H1 (cell line): ENCODE data around the gene SNRPB2. TPM values are rescaled to one million over a fixed set of nuclear protein-coding genes. Genes with fewer than 3 reads are reported as not detected.
A peak's percentile ranks its signal among the peaks of the same experiment; 100 is the strongest.

Experiments used
- CTCF ChIA-PET: fragments of 300-600 bp; sonication (Branson Sonifier 250); formaldehyde crosslinking; loops from one replicate; lab custom pipeline; 2021; ENCODE audit not compliant: partially characterized antibody; lab: Charles Lee
- POLR2A ChIA-PET: fragments of 300-600 bp; sonication (Branson Sonifier 250); formaldehyde crosslinking; loops from one replicate; lab custom pipeline; 2021; ENCODE audit warnings: inconsistent platforms; ENCODE audit not compliant: partially characterized antibody; lab: Charles Lee
- DNase-seq, 2 experiments: peaks; one replicate each; pipeline versions ENCODE4 v3.0.0 to v3.0.0-alpha.2; 2010 to 2022; ENCODE audit warnings: low spot score in 2 of 2, low read depth in 1 of 2, mixed read lengths in 1 of 2
- FAIRE-seq: peaks from 2 replicates; lab custom pipeline; 2011; peaks lifted over from hg19 to GRCh38; lab: Jason Lieb, UNC
- H2AFZ ChIP-seq: 2 replicates; pipeline ENCODE4 v1.8.1; 2012; ENCODE audit warnings: low read length, inconsistent platforms
- H2AK5ac ChIP-seq: 2 replicates; pipeline ENCODE4 v1.6.1; 2013; ENCODE audit warnings: low read depth, low read length
- H2BK120ac ChIP-seq: replicated peaks from 2 replicates; pipeline ENCODE3; 2013; ENCODE audit warnings: low read depth, low read length, inconsistent platforms
- H2BK12ac ChIP-seq: 2 replicates; pipeline ENCODE4 v1.6.1; 2013; ENCODE audit warnings: low read depth, low read length
- H2BK15ac ChIP-seq: 2 replicates; pipeline ENCODE4 v1.6.1; 2013; ENCODE audit warnings: low read length
- H2BK20ac ChIP-seq: 2 replicates; pipeline ENCODE4 v1.6.1; 2013; ENCODE audit warnings: low read length
- H2BK5ac ChIP-seq: 2 replicates; pipeline ENCODE4 v1.6.1; 2013; ENCODE audit warnings: low read depth, low read length
- H3K14ac ChIP-seq: 2 replicates; pipeline ENCODE4 v1.6.1; 2013; ENCODE audit warnings: inconsistent platforms; ENCODE audit not compliant: insufficient read length
- H3K18ac ChIP-seq: 2 replicates; pipeline ENCODE4 v1.6.1; 2013; ENCODE audit warnings: low read length; ENCODE audit errors: extremely low read depth
- H3K23ac ChIP-seq: 2 replicates; pipeline ENCODE4 v1.6.1; 2013; ENCODE audit warnings: inconsistent platforms; ENCODE audit not compliant: insufficient read length
- H3K23me2 ChIP-seq: 2 replicates; pipeline ENCODE4 v1.6.1; 2013; ENCODE audit warnings: low read depth, low read length
- H3K27ac ChIP-seq: 2 replicates; pipeline ENCODE4 v1.6.1; 2011; ENCODE audit warnings: low read depth, low read length, inconsistent platforms
- H3K27me3 ChIP-seq, 4 experiments: replicated peaks in 1 of 4; 1 replicate in 1 of 4; 2 replicates in 3 of 4; pipeline versions ENCODE4 v1.6.1 to v1.8.1; 2011 to 2013; ENCODE audit warnings: low read length in 3 of 4, mild to moderate bottlenecking in 3 of 4, inconsistent platforms in 2 of 4, mixed read lengths in 2 of 4, moderate library complexity in 1 of 4; ENCODE audit not compliant: control insufficient read depth in 3 of 4, insufficient read depth in 3 of 4; ENCODE audit errors: extremely low read depth in 1 of 4
- H3K36me3 ChIP-seq, 4 experiments: 2 replicates each; pipeline versions ENCODE4 v1.6.1 to v1.8.1; 2011 to 2013; ENCODE audit warnings: mild to moderate bottlenecking in 4 of 4, low read length in 3 of 4, moderate library complexity in 2 of 4, control low read depth in 1 of 4, inconsistent platforms in 1 of 4; ENCODE audit not compliant: insufficient read depth in 4 of 4, control insufficient read depth in 2 of 4
- H3K4ac ChIP-seq: replicated peaks from 2 replicates; pipeline ENCODE3; 2013; ENCODE audit warnings: low read length, low read depth, mixed read lengths, inconsistent platforms; ENCODE audit not compliant: insufficient read length
- H3K4me1 ChIP-seq, 4 experiments: replicated peaks in 1 of 4; 1 replicate in 1 of 4; 2 replicates in 3 of 4; pipeline versions ENCODE4 v1.6.1 to v1.8.1; 2011 to 2013; ENCODE audit warnings: low read length in 3 of 4, inconsistent platforms in 2 of 4, mixed read lengths in 1 of 4; ENCODE audit not compliant: insufficient read depth in 4 of 4, control insufficient read depth in 3 of 4
- H3K4me2 ChIP-seq, 2 experiments: 2 replicates each; pipeline versions ENCODE4 v1.6.1 to v1.8.1; 2011 to 2013; ENCODE audit warnings: low read depth in 2 of 2, low read length in 2 of 2, control low read depth in 1 of 2, inconsistent platforms in 1 of 2, mild to moderate bottlenecking in 1 of 2; ENCODE audit not compliant: insufficient read depth in 1 of 2
- H3K4me3 ChIP-seq, 4 experiments: fragments of 200-600, 300-600 bp in 1 of 4; sonication (generic), shearing (Covaris generic), sonication (Bioruptor Twin) in 1 of 4; 2 replicates each; pipeline versions ENCODE4 v1.5.1 to v1.8.1; 2011 to 2016; ENCODE audit warnings: low read length in 4 of 4, low read depth in 3 of 4, control low read depth in 2 of 4, inconsistent platforms in 2 of 4, mild to moderate bottlenecking in 2 of 4, mixed read lengths in 1 of 4, moderate library complexity in 1 of 4; ENCODE audit not compliant: insufficient read depth in 2 of 4; ENCODE audit errors: extremely low read depth in 1 of 4
- H3K56ac ChIP-seq: replicated peaks from 2 replicates; pipeline ENCODE3; 2013; ENCODE audit warnings: low read depth, mild to moderate bottlenecking, mixed read lengths, low read length, inconsistent platforms; ENCODE audit not compliant: insufficient read length
- H3K79me1 ChIP-seq: 2 replicates; pipeline ENCODE4 v1.6.1; 2013; ENCODE audit warnings: low read depth, low read length, control low read depth
- H3K79me2 ChIP-seq, 2 experiments: 2 replicates each; pipeline versions ENCODE4 v1.6.1 to v1.8.1; 2012 to 2013; ENCODE audit warnings: low read length in 2 of 2, mild to moderate bottlenecking in 2 of 2, inconsistent platforms in 1 of 2; ENCODE audit not compliant: insufficient read depth in 2 of 2, control insufficient read depth in 1 of 2
- H3K9ac ChIP-seq, 4 experiments: replicated peaks in 1 of 4; 1 replicate in 1 of 4; 2 replicates in 3 of 4; pipeline versions ENCODE4 v1.6.1 to v1.8.1; 2011 to 2013; ENCODE audit warnings: low read depth in 3 of 4, low read length in 3 of 4, control low read depth in 2 of 4, mild to moderate bottlenecking in 2 of 4, moderate library complexity in 2 of 4, inconsistent platforms in 1 of 4; ENCODE audit errors: extremely low read depth in 1 of 4
- H3K9me3 ChIP-seq, 2 experiments: 2 replicates each; pipeline versions ENCODE4 v1.6.1 to v1.8.1; 2012 to 2013; ENCODE audit warnings: mild to moderate bottlenecking in 2 of 2, moderate library complexity in 2 of 2, control low read depth in 1 of 2, inconsistent platforms in 1 of 2, low read depth in 1 of 2, low read length in 1 of 2, mixed read lengths in 1 of 2; ENCODE audit not compliant: insufficient read depth in 2 of 2
- H4K20me1 ChIP-seq, 2 experiments: replicated peaks in 1 of 2; 2 replicates each; pipeline versions ENCODE3 to v1.8.1; 2011 to 2013; ENCODE audit warnings: inconsistent platforms in 2 of 2, low read length in 2 of 2, mild to moderate bottlenecking in 1 of 2; ENCODE audit not compliant: insufficient read depth in 2 of 2, control insufficient read depth in 1 of 2
- H4K5ac ChIP-seq: 2 replicates; pipeline ENCODE4 v1.6.1; 2013; ENCODE audit warnings: low read length, low read depth, mixed read lengths, inconsistent platforms; ENCODE audit not compliant: insufficient read length
- H4K8ac ChIP-seq: 2 replicates; pipeline ENCODE4 v1.8.0; 2013; ENCODE audit warnings: mild to moderate bottlenecking, moderate library complexity, low read length, inconsistent platforms; ENCODE audit not compliant: insufficient read depth; ENCODE audit errors: extremely low read depth
- H4K91ac ChIP-seq: replicated peaks from 2 replicates; pipeline ENCODE3; 2013; ENCODE audit warnings: low read length, mixed read lengths, inconsistent platforms; ENCODE audit not compliant: insufficient read length
- CTCF ChIP-seq, 3 experiments: IDR thresholded peaks; 1 replicate in 2 of 3; 2 replicates in 1 of 3; pipeline versions ENCODE4 v1.5.1 to v1.6.1; 2011; ENCODE audit warnings: low read length in 3 of 3, mild to moderate bottlenecking in 3 of 3, inconsistent platforms in 2 of 3, low read depth in 1 of 3, moderate library complexity in 1 of 3; ENCODE audit not compliant: insufficient read depth in 1 of 3; ENCODE audit errors: control extremely low read depth in 1 of 3
- EGR1 ChIP-seq: IDR thresholded peaks from 2 replicates; pipeline ENCODE4 v1.6.1; 2011; ENCODE audit warnings: low read depth, low read length, borderline replicate concordance
- RAD21 ChIP-seq, 2 experiments: IDR thresholded peaks in 1 of 2; conservative IDR thresholded peaks in 1 of 2; 2 replicates each; pipeline ENCODE4 v1.6.1; 2011; ENCODE audit warnings: low read depth in 2 of 2, low read length in 2 of 2, improper control_type of control experiment in 1 of 2, inconsistent platforms in 1 of 2, mild to moderate bottlenecking in 1 of 2, moderate library complexity in 1 of 2
- TCF12 ChIP-seq: IDR thresholded peaks from 2 replicates; pipeline ENCODE4 v1.6.1; 2011; ENCODE audit warnings: low read depth, mild to moderate bottlenecking, low read length
- WGBS, 2 experiments: shearing (Covaris generic) in 1 of 2; methylation state at CpG; one replicate each; pipeline versions ENCODE4 v1.1.6 to v1.1.7; 2013 to 2015; ENCODE audit warnings: low lambda C conversion rate in 2 of 2, mixed read lengths in 2 of 2, inconsistent platforms in 1 of 2, low coverage in 1 of 2, missing lambda C conversion rate in 1 of 2; ENCODE audit not compliant: insufficient replicate concordance in 2 of 2, insufficient coverage in 1 of 2, insufficient read length in 1 of 2; ENCODE audit errors: extremely low coverage in 1 of 2, missing lambda C conversion rate in 1 of 2; 5-methylcytosine and 5-hydroxymethylcytosine counted together
- polyA plus RNA-seq, 7 experiments: library from polyadenylated mRNA; depleted of rRNA in 3 of 7; stranded (reverse) in 5 of 7; unstranded in 2 of 7; fragments of >200 nt in 5 of 7; fragments of 200-250 nt in 2 of 7; gene quantifications; 1 replicate in 5 of 7; 2 replicates in 1 of 7; 4 replicates in 1 of 7; pipeline versions ENCODE4 v1.2.1 to v1.2.3, GENCODE V29; 2011 to 2013; ENCODE audit warnings: missing spikeins in 2 of 7, mixed read lengths in 2 of 7
- total RNA-seq: library from RNA; stranded (reverse); fragmentation: NEBNext Ultra II Directional; extraction: Animal tissue kit (Norgen Biotek cat#: 25700); gene quantifications from 2 replicates; pipeline ENCODE4 v1.2.1, GENCODE V29; 2021

Gene SNRPB2
- total and polyA plus RNA-seq, 2 of the 8 experiments (the other 6 are each of a cell fraction or from before 2014, with no cell fraction given): 49.4 to 102 TPM

- Histone ChIP-seq H3K9ac (no peak overlapping the region), H2BK15ac (no peak overlapping the region), H3K27ac (no peak overlapping the region), H2AK5ac (no peak overlapping the region), H3K9me3 (no peaks in the 10 kb centered on the region), H3K14ac (no peak overlapping the region), H3K4me2 (no peak overlapping the region), H3K4ac (no peak overlapping the region), H2BK5ac (no peak overlapping the region), H2AFZ (no peak overlapping the region), H3K18ac (no peak overlapping the region), H3K79me2 (no peaks in the 10 kb centered on the region), H3K79me1 (no peaks in the 10 kb centered on the region), H4K91ac (no peak overlapping the region), H3K36me3 (no peaks in the 10 kb centered on the region), H3K23me2 (no peaks in the 10 kb centered on the region), H4K20me1 (no peaks in the 10 kb centered on the region), H4K5ac (no peak overlapping the region), H3K27me3 (no peaks in the 10 kb centered on the region), H2BK20ac (no peak overlapping the region), H4K8ac (no peak overlapping the region), H3K23ac (no peak overlapping the region), H3K56ac (no peak overlapping the region), H2BK12ac (no peak overlapping the region), H3K4me1 (no peaks in the 10 kb centered on the region), H3K4me3 (no peak overlapping the region), H2BK120ac (no peak overlapping the region)
- TF ChIP-seq RAD21 (IDR thresholded peaks at IDR 0.05 in 1 of 2, conservative IDR thresholded peaks at IDR 0.05 in 1 of 2; ENCODE audit: low read depth in 2 of 2, low read length in 2 of 2): peak; percentile 57 to 66
- TF ChIP-seq EGR1: no peak
- no peak for TF ChIP-seq TCF12
- TF ChIP-seq CTCF (IDR thresholded peaks at IDR 0.05; ENCODE audit: control extremely low read depth in 1 of 3, insufficient read depth in 1 of 3, low read depth in 1 of 3, low read length in 3 of 3): peak in 2 of 3 experiments; percentile 19 to 35; a peak in 2 of 4 replicates
- 84% methylated on average over 4 of the region's 4 CpGs; no CpG with 5 or more reads in 1 of the 2 experiments for WGBS, 2 experiments
- POLR2A ChIA-PET: no interaction called here
- DNase-seq (no peak), FAIRE-seq (no peak)
- CTCF ChIA-PET: interaction anchor here (0.6 to 3.5 kb wide), 15 partner anchors 9 to 515 kb away, joined by 3 to 22 read pairs (median 3); no protein-coding TSS in a partner anchor
Measured at GRCh38 chr20:16699293-16699692, 30.5 kb upstream of the SNRPB2 start.
